Measurements from ENCODE around the gene LYPLA2. TPM values are rescaled to one million over a fixed set of nuclear protein-coding genes. Genes with fewer than 3 reads are reported as not detected.

LYPLA2 gene
- total and polyA plus RNA-seq, 2 of the 8 experiments (the other 6 are each of a cell fraction or from before 2014, with no cell fraction given): 138 to 211 TPM

DNA sequence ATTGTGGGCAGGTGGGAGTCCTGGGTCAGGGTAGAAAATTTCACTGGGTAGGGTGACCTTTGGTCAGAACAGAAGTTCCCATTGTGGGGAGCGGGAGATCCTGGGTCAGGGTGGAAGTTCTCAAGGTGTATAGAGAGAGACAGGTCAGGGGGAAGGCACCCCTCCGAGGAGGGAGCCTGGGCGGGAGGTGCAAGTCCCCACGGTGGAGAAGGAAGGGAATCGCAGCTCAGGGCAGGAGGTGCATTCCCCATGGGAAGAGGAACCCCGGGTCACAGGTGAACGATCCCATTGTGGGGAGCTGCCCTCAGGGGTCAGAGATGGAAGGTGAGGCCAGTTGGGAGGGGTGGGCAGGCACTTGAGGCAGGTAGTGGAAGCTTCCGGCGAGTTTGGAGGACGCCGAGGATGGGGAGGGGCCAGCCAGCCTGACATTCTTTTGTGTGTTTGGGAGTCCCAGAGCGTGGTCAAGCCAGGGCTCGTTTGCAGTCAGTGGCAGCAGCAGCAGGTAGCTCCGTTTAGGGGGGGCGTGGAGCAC is 637 bp downstream of the LYPLA2 start:
- peak overlapping the region in 3 of 4 experiments; percentile 0 to 64 (median 45); a peak in 5 of 7 replicates for H3K9ac ChIP-seq (replicated peaks in 1 of 4; ENCODE audit: extremely low read depth in 1 of 4, low read depth in 3 of 4, low read length in 3 of 4)
- peak overlapping the region; percentile 81 for H4K8ac ChIP-seq (ENCODE audit: extremely low read depth, insufficient read depth, low read length)
- no peak overlapping the region for H2BK120ac ChIP-seq (replicated peaks; ENCODE audit: low read depth, low read length)
- H3K56ac ChIP-seq (replicated peaks; ENCODE audit: insufficient read length, low read depth, low read length): peak overlapping the region; percentile 79
- peak overlapping the region; percentile 34 for H4K5ac ChIP-seq (ENCODE audit: insufficient read length, low read depth, low read length)
- H3K4ac ChIP-seq (replicated peaks; ENCODE audit: insufficient read length, low read depth, low read length): peak overlapping the region; percentile 46
- H3K23me2 ChIP-seq (ENCODE audit: low read depth, low read length): peaks cover 9% of the 10 kb centered on the region
- no peak overlapping the region for H3K23ac ChIP-seq (ENCODE audit: insufficient read length)
- no peak overlapping the region for H2AK5ac ChIP-seq (ENCODE audit: low read depth, low read length)
- no peak overlapping the region for H2AFZ ChIP-seq (ENCODE audit: low read length)
- no peak overlapping the region for H4K91ac ChIP-seq (replicated peaks; ENCODE audit: insufficient read length, low read length)
- peaks cover 0 to 11% (median 6%) of the 10 kb centered on the region in 4 experiments; a peak in 5 of 7 replicates for H3K4me1 ChIP-seq (replicated peaks in 1 of 4; ENCODE audit: control insufficient read depth in 3 of 4, insufficient read depth in 4 of 4, low read length in 3 of 4)
- H3K79me2 ChIP-seq (ENCODE audit: control insufficient read depth in 1 of 2, insufficient read depth in 2 of 2, low read length in 2 of 2): peaks cover 4 to 21% of the 10 kb centered on the region in 2 experiments; a peak in 3 of 4 replicates
- H3K27me3 ChIP-seq (replicated peaks in 1 of 4; ENCODE audit: control insufficient read depth in 3 of 4, extremely low read depth in 1 of 4, insufficient read depth in 3 of 4, low read length in 3 of 4): no peaks in the 10 kb centered on the region
- H2BK20ac ChIP-seq (ENCODE audit: low read length): no peak overlapping the region
- H3K9me3 ChIP-seq (ENCODE audit: insufficient read depth in 2 of 2, low read depth in 1 of 2, low read length in 1 of 2): no peaks in the 10 kb centered on the region
- H2BK5ac ChIP-seq (ENCODE audit: low read depth, low read length): peak overlapping the region; percentile 81
- no peak overlapping the region for H2BK15ac ChIP-seq (ENCODE audit: low read length)
- no peak for FAIRE-seq
- peaks cover 3 to 27% (median 24%) of the 10 kb centered on the region in 4 experiments; a peak in 6 of 8 replicates for H3K36me3 ChIP-seq (ENCODE audit: control insufficient read depth in 2 of 4, insufficient read depth in 4 of 4, low read length in 3 of 4)
- 1% methylated on average over 15 of the region's 15 CpGs; no CpG with 5 or more reads in 1 of the 2 experiments for WGBS, 2 experiments (ENCODE audit: extremely low coverage in 1 of 2, insufficient coverage in 1 of 2, insufficient read length in 1 of 2, insufficient replicate concordance in 2 of 2, low coverage in 1 of 2, low lambda C conversion rate in 2 of 2, missing lambda C conversion rate in 1 of 2)
- ChIA-PET CTCF (ENCODE audit: partially characterized antibody) (interaction anchor here (0.7 to 2.5 kb wide), 5 partner anchors 11 to 20 kb away, joined by 3 to 7 read pairs (median 4); no protein-coding TSS in a partner anchor), POLR2A (ENCODE audit: partially characterized antibody) (interaction anchor here (0.6 to 16.2 kb wide), 12 partner anchors 8 to 220 kb away, joined by 3 to 192 read pairs (median 6); partner anchors contain the start of genes ELOA, GALE, PITHD1 and RPL11)
- peak overlapping the region; percentile 33 for H3K14ac ChIP-seq (ENCODE audit: insufficient read length)
- no peak overlapping the region for H3K27ac ChIP-seq (ENCODE audit: low read depth, low read length)
- H4K20me1 ChIP-seq (replicated peaks in 1 of 2; ENCODE audit: control insufficient read depth in 1 of 2, insufficient read depth in 2 of 2, low read length in 2 of 2): peaks cover 7 to 10% of the 10 kb centered on the region in 2 experiments
- no peak overlapping the region for H2BK12ac ChIP-seq (ENCODE audit: low read depth, low read length)
- peak overlapping the region; percentile 63 to 100 (median 96) for H3K4me3 ChIP-seq (ENCODE audit: extremely low read depth in 1 of 4, insufficient read depth in 2 of 4, low read depth in 3 of 4, low read length in 4 of 4)
- H3K18ac ChIP-seq (ENCODE audit: extremely low read depth, low read length): peak overlapping the region; percentile 60
- peak in 1 of 2 experiments; percentile 63 for DNase-seq (ENCODE audit: low read depth in 1 of 2, low spot score in 2 of 2)
- H3K4me2 ChIP-seq (ENCODE audit: insufficient read depth in 1 of 2, low read depth in 2 of 2, low read length in 2 of 2): peak overlapping the region; percentile 74 to 96
- TF ChIP-seq SUZ12 (IDR thresholded peaks at IDR 0.05; ENCODE audit: low read length) (peak; percentile 1; the same call in 1 of the 2 replicates), RNF2 (IDR thresholded peaks at IDR 0.05; ENCODE audit: borderline replicate concordance, low read depth, low read length, missing control alignments, poor library complexity, severe bottlenecking) (no peak), NANOG (IDR thresholded peaks at IDR 0.05; ENCODE audit: insufficient read depth, low read depth, low read length, poor library complexity, severe bottlenecking) (no peak), POLR2AphosphoS5 (IDR thresholded peaks at IDR 0.05; ENCODE audit: low read depth, low read length) (no peak), CHD1 (IDR thresholded peaks at IDR 0.05; ENCODE audit: low read depth, low read length) (no peak), YY1 (IDR thresholded peaks at IDR 0.05; ENCODE audit: low read depth, low read length) (no peak), SAP30 (IDR thresholded peaks at IDR 0.05; ENCODE audit: insufficient read depth, insufficient replicate concordance, low read length) (peak; percentile 54), PHF8 (conservative IDR thresholded peaks at IDR 0.05; ENCODE audit: low read depth, low read length) (peak; percentile 11; the same call in 1 of the 2 replicates)
- peaks cover 10% of the 10 kb centered on the region; the same call in 1 of the 2 replicates for H3K79me1 ChIP-seq (ENCODE audit: low read depth, low read length)

Measured in H1 (cell line).